ACC112 (cell line): ENCODE results near the gene SH3BP4.

ENCODE experiments used
- H2AFZ ChIP-seq: fragments of 200-600 bp; sonication (generic); one replicate; pipeline ENCODE4 v1.6.0; 2017; ENCODE audit warnings: antibody characterized with exemption, low read length; ENCODE audit not compliant: unreplicated experiment
- H3K27ac ChIP-seq: fragments of 200-600 bp; sonication (generic); 2 replicates; pipeline ENCODE4 v1.5.1; 2014; ENCODE audit warnings: low read depth, mild to moderate bottlenecking, antibody characterized with exemption, low read length, moderate library complexity
- H3K27me3 ChIP-seq: fragments of 200-600 bp; sonication (generic); 2 replicates; pipeline ENCODE4 v1.6.1; 2014; ENCODE audit warnings: mild to moderate bottlenecking, antibody characterized with exemption, low read length, moderate library complexity, mixed read lengths; ENCODE audit not compliant: insufficient read depth
- H3K36me3 ChIP-seq: fragments of 200-600 bp; sonication (generic); 2 replicates; pipeline ENCODE4 v1.6.1; 2016; ENCODE audit warnings: mild to moderate bottlenecking, antibody characterized with exemption, low read length, moderate library complexity, mixed read lengths; ENCODE audit not compliant: insufficient read depth
- H3K4me1 ChIP-seq: fragments of 200-600 bp; sonication (generic); one replicate; pipeline ENCODE4 v1.6.1; 2016; ENCODE audit warnings: low read length, mixed read lengths; ENCODE audit not compliant: insufficient read depth, unreplicated experiment, control insufficient read depth
- H3K4me3 ChIP-seq: fragments of 200-600 bp; sonication (generic); 2 replicates; pipeline ENCODE4 v1.5.1; 2014; ENCODE audit warnings: mild to moderate bottlenecking, low read depth, low read length
- H3K79me2 ChIP-seq: fragments of 200-600 bp; sonication (generic); one replicate; pipeline ENCODE4 v1.6.0; 2016; ENCODE audit warnings: low read length; ENCODE audit not compliant: control insufficient read depth, unreplicated experiment, insufficient read depth

SH3BP4 gene

GRCh38 chr2:234947556-234947955 lies 4.3 kb upstream of the SH3BP4 start:
- H3K4me1 ChIP-seq, result peaks cover 23% of the 10 kb centered on the region
- H3K27ac ChIP-seq, result no peak overlapping the region
- no peaks in the 10 kb centered on the region for H3K36me3 ChIP-seq
- H3K79me2 ChIP-seq, result peaks cover 12% of the 10 kb centered on the region
- no peak overlapping the region for H3K4me3 ChIP-seq
- H2AFZ ChIP-seq, result no peak overlapping the region
- H3K27me3 ChIP-seq, result 0 out of 2 replicates have a peak, but pooled peaks cover under 1% of the 10 kb centered on the region

- 0 out of 2 replicates have a peak overlapping the region, but pooled peaks have one; percentile 91 for H3K4me3 ChIP-seq
- peak overlapping the region; percentile 95 for H3K27ac ChIP-seq
- H3K4me1 ChIP-seq, result peaks cover 37% of the 10 kb centered on the region
- H3K27me3 ChIP-seq, result no peaks in the 10 kb centered on the region
- peaks cover 35% of the 10 kb centered on the region for H3K79me2 ChIP-seq
- H2AFZ ChIP-seq, result no peak overlapping the region
- H3K36me3 ChIP-seq, result no peaks in the 10 kb centered on the region
These were observed 1.9 kb upstream of the SH3BP4 start for GRCh38 chr2:234949762-234950434.

GRCh38 chr2:234950435-234950729 lies 1.4 kb upstream of the SH3BP4 start:
- no peak overlapping the region for H2AFZ ChIP-seq

GRCh38 chr2:234950730-234951663 lies 820 bp upstream of the SH3BP4 start:
- no peaks in the 10 kb centered on the region for H3K27me3 ChIP-seq
- peak overlapping the region; percentile 91 for H3K4me3 ChIP-seq
- peaks cover 46% of the 10 kb centered on the region for H3K79me2 ChIP-seq
- H3K27ac ChIP-seq, result peak overlapping the region; percentile 95
- peaks cover 10% of the 10 kb centered on the region; the same call in 1 of the 2 replicates for H3K36me3 ChIP-seq
- H2AFZ ChIP-seq, result peak overlapping the region; percentile 51
- H3K4me1 ChIP-seq, result peaks cover 48% of the 10 kb centered on the region

More at GRCh38 chr2:234950435-234950729, 1.4 kb upstream of the SH3BP4 start:
- Histone ChIP-seq H3K27ac (peak overlapping the region; percentile 95), H3K36me3 (0 out of 2 replicates have a peak, but pooled peaks cover 4% of the 10 kb centered on the region), H3K4me1 (peaks cover 42% of the 10 kb centered on the region), H3K27me3 (no peaks in the 10 kb centered on the region), H3K79me2 (peaks cover 40% of the 10 kb centered on the region), H3K4me3 (peak overlapping the region; percentile 91)

GRCh38 chr2:234952270-234953115 lies 676 bp downstream of the SH3BP4 start:
- H3K27me3 ChIP-seq, result no peaks in the 10 kb centered on the region
- peak overlapping the region; percentile 74 for H3K27ac ChIP-seq
- peaks cover 61% of the 10 kb centered on the region for H3K79me2 ChIP-seq

GRCh38 chr2:234953116-234954031 lies 1.6 kb downstream of the SH3BP4 start:
- peak overlapping the region; percentile 74 for H3K27ac ChIP-seq

More at GRCh38 chr2:234952270-234953115, 676 bp downstream of the SH3BP4 start:
- Histone ChIP-seq H3K4me1 (peaks cover 63% of the 10 kb centered on the region), H3K36me3 (peaks cover 11% of the 10 kb centered on the region; the same call in 1 of the 2 replicates), H2AFZ (peak overlapping the region; percentile 38), H3K4me3 (peak overlapping the region; percentile 89)

GRCh38 chr2:234954551-234954992 lies 2.8 kb downstream of the SH3BP4 start:
- Histone ChIP-seq H2AFZ (no peak overlapping the region), H3K4me3 (peak overlapping the region; percentile 89)

More at GRCh38 chr2:234953116-234954031, 1.6 kb downstream of the SH3BP4 start:
- Histone ChIP-seq H3K79me2 (peaks cover 70% of the 10 kb centered on the region), H2AFZ (peak overlapping the region; percentile 38), H3K4me3 (peak overlapping the region; percentile 89), H3K36me3 (peaks cover 11% of the 10 kb centered on the region; the same call in 1 of the 2 replicates), H3K27me3 (no peaks in the 10 kb centered on the region), H3K4me1 (peaks cover 72% of the 10 kb centered on the region)

GRCh38 chr2:234955091-234955591 lies 3.3 kb downstream of the SH3BP4 start:
- peaks cover 88% of the 10 kb centered on the region for H3K79me2 ChIP-seq
- peaks cover 75% of the 10 kb centered on the region for H3K4me1 ChIP-seq
- H3K36me3 ChIP-seq, result peaks cover 11% of the 10 kb centered on the region; the same call in 1 of the 2 replicates
- H3K27ac ChIP-seq, result no peak overlapping the region
- H2AFZ ChIP-seq, result no peak overlapping the region
- no peaks in the 10 kb centered on the region for H3K27me3 ChIP-seq
- H3K4me3 ChIP-seq, result peak overlapping the region; percentile 89

More at GRCh38 chr2:234954551-234954992, 2.8 kb downstream of the SH3BP4 start:
- Histone ChIP-seq H3K36me3 (peaks cover 11% of the 10 kb centered on the region; the same call in 1 of the 2 replicates), H3K4me1 (peaks cover 72% of the 10 kb centered on the region), H3K79me2 (peaks cover 82% of the 10 kb centered on the region), H3K27ac (peak overlapping the region; percentile 74), H3K27me3 (no peaks in the 10 kb centered on the region)

GRCh38 chr2:234955971-234956509 lies 4.2 kb downstream of the SH3BP4 start:
- H3K36me3 ChIP-seq, result peaks cover 15% of the 10 kb centered on the region; the same call in 1 of the 2 replicates
- H3K79me2 ChIP-seq, result peaks cover 96% of the 10 kb centered on the region
- H3K27me3 ChIP-seq, result no peaks in the 10 kb centered on the region
- H3K4me3 ChIP-seq, result no peak overlapping the region
- no peak overlapping the region for H2AFZ ChIP-seq
- peaks cover 70% of the 10 kb centered on the region for H3K4me1 ChIP-seq
- peak overlapping the region; percentile 70; the same call in 1 of the 2 replicates for H3K27ac ChIP-seq
